Measurements from ENCODE around the gene FNTB. TPM values are rescaled to one million over a fixed set of nuclear protein-coding genes. Genes with fewer than 3 reads are reported as not detected.

Gene FNTB
- polyA plus RNA-seq, 1 donor from 2014 or later, result 4.8 TPM

GRCh38 chr14:65103150-65103760 lies 116.6 kb downstream of the FNTB start:
- H3K36me3 Mint-ChIP-seq, result no peaks in the 10 kb centered on the region
- no peaks in the 10 kb centered on the region for H3K9me3 Mint-ChIP-seq
- H3K27me3 Mint-ChIP-seq, result no peaks in the 10 kb centered on the region
- peaks cover 16 to 28% (median 26%) of the 10 kb centered on the region in 3 donors for H3K4me1 Mint-ChIP-seq
- peak overlapping the region; percentile 69 to 91 (median 85) for H3K27ac Mint-ChIP-seq
- H3K4me3 Mint-ChIP-seq, result peak overlapping the region; percentile 71 to 100 (median 96)

- Mint-ChIP-seq H3K4me1 (peaks cover 14 to 18% (median 16%) of the 10 kb centered on the region in 3 donors), H3K9me3 (no peaks in the 10 kb centered on the region), H3K4me3 (peak overlapping the region in 2 of 4 donors; percentile 25 to 57), H3K27me3 (no peaks in the 10 kb centered on the region), H3K36me3 (no peaks in the 10 kb centered on the region), H3K27ac (no peak overlapping the region)
Measured at GRCh38 chr14:65104791-65105190, 118.1 kb downstream of the FNTB start.

GRCh38 chr14:65106316-65106715 lies 119.6 kb downstream of the FNTB start:
- peaks cover 5 to 7% (median 5%) of the 10 kb centered on the region in 3 donors for H3K4me1 Mint-ChIP-seq
- no peaks in the 10 kb centered on the region for H3K27me3 Mint-ChIP-seq
- no peak overlapping the region for H3K27ac Mint-ChIP-seq
- H3K9me3 Mint-ChIP-seq, result no peaks in the 10 kb centered on the region
- no peaks in the 10 kb centered on the region for H3K36me3 Mint-ChIP-seq
- peak overlapping the region in 1 of 4 donors; percentile 35 for H3K4me3 Mint-ChIP-seq

GRCh38 chr14:65106736-65107135 lies 120.0 kb downstream of the FNTB start:
- Mint-ChIP-seq H3K36me3 (no peaks in the 10 kb centered on the region), H3K4me3 (peak overlapping the region in 1 of 4 donors; percentile 35), H3K9me3 (no peaks in the 10 kb centered on the region), H3K27ac (no peak overlapping the region), H3K27me3 (no peaks in the 10 kb centered on the region), H3K4me1 (peaks cover 4 to 6% (median 5%) of the 10 kb centered on the region in 3 donors)

- peaks cover 4 to 6% (median 5%) of the 10 kb centered on the region in 3 donors for H3K4me1 Mint-ChIP-seq
- no peaks in the 10 kb centered on the region for H3K9me3 Mint-ChIP-seq
- H3K36me3 Mint-ChIP-seq, result no peaks in the 10 kb centered on the region
- no peak overlapping the region for H3K27ac Mint-ChIP-seq
- no peaks in the 10 kb centered on the region for H3K27me3 Mint-ChIP-seq
- H3K4me3 Mint-ChIP-seq, result no peak overlapping the region
Measured at GRCh38 chr14:65107200-65107599, 120.5 kb downstream of the FNTB start.

- no peaks in the 10 kb centered on the region for H3K36me3 Mint-ChIP-seq
- H3K27ac Mint-ChIP-seq, result no peak overlapping the region
- H3K9me3 Mint-ChIP-seq, result no peaks in the 10 kb centered on the region
- no peaks in the 10 kb centered on the region for H3K27me3 Mint-ChIP-seq
- peak overlapping the region in 1 of 4 donors; percentile 38 for H3K4me3 Mint-ChIP-seq
- peaks cover 0 to 4% (median 0%) of the 10 kb centered on the region in 3 donors for H3K4me1 Mint-ChIP-seq
Measured at GRCh38 chr14:65109357-65109756, 122.7 kb downstream of the FNTB start.

GRCh38 chr14:65110525-65110924 lies 123.8 kb downstream of the FNTB start:
- Mint-ChIP-seq H3K27ac (no peak overlapping the region), H3K36me3 (no peaks in the 10 kb centered on the region), H3K27me3 (no peaks in the 10 kb centered on the region), H3K4me3 (peak overlapping the region in 1 of 4 donors; percentile 27), H3K9me3 (peaks cover 0 to 1% (median 1%) of the 10 kb centered on the region in 3 donors), H3K4me1 (peaks cover 0 to 4% (median 1%) of the 10 kb centered on the region in 3 donors)

Other genes with a start within 250 kb of the FNTB start
- gene SPTB, start 107.0 kb upstream of the FNTB start, polyA plus RNA-seq, result 0.06 TPM
- gene CHURC1, start 72.4 kb upstream of the FNTB start, polyA plus RNA-seq, result 83.6 TPM
- gene GPX2, start 44.1 kb upstream of the FNTB start, polyA plus RNA-seq, result not detected
- 0.58 TPM for gene RAB15, start 14.6 kb upstream of the FNTB start, polyA plus RNA-seq
- 131 TPM for gene MAX, start 115.6 kb downstream of the FNTB start, polyA plus RNA-seq

All from IgD-negative memory B cell (primary cell).